ENCODE data around the gene FNBP1L. TPM values are rescaled to one million over a fixed set of nuclear protein-coding genes. Genes with fewer than 3 reads are reported as not detected.

The FNBP1L gene
- total and polyA plus RNA-seq, 10 of the 15 experiments (the other 5 are each of a cell fraction or from before 2014, with no cell fraction given), result 0.02 to 0.12 (median 0.07) TPM; not detected in 4

DNA sequence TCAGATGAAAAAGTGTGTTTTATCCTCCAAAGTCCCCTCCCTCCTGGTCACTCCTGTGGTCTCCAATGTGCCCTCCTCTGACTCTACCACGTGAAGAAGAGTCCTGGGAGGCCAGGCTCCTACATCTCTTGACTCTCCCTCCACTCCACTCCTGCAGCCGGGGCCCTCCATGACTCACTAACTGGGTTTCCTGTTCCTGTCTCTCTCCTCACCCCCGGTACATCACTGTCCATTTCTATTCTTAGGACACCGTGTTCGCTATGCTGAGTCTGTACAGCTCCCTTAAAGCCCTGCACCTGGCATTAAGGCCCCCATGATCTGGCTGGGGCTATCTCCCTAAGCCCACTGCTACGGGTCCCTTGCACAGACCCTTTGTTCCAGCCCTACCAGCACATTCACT lies 140.3 kb downstream of the FNBP1L start:
- SMC1A ChIA-PET (ENCODE audit: uncharacterized antibody, unreplicated experiment), result no interaction called here
- POLR2A ChIA-PET, result no interaction called here
- H3K79me2 ChIP-seq (ENCODE audit: control insufficient read depth, insufficient read depth, low read length), result no peaks in the 10 kb centered on the region

More for the DNA sequence above, 140.3 kb downstream of the FNBP1L start:
- intact Hi-C loops (cut with micrococcal nuclease; ENCODE audit: unreplicated experiment) (no loop called here), in situ Hi-C loops (cut with MboI) (no loop called here)
- no peaks in the 10 kb centered on the region; the same call in 1 of the 2 replicates for H4K20me1 ChIP-seq (ENCODE audit: control insufficient read depth, insufficient read depth)
- FAIRE-seq (no peak), DNase-seq (ENCODE audit: low read depth, low spot score) (no peak), ATAC-seq (no peak)
- H3K4me1 ChIP-seq (ENCODE audit: control insufficient read depth, insufficient read depth, low read length), result peaks cover 4% of the 10 kb centered on the region
- TF ChIP-seq BCL3 (IDR thresholded peaks at IDR 0.05; ENCODE audit: borderline replicate concordance, insufficient read depth, low read depth, low read length, poor library complexity, severe bottlenecking) (no peak), KAT2A (conservative IDR thresholded peaks at IDR 0.05; ENCODE audit: control insufficient read depth, low read depth, low read length) (no peak), STAT1 (conservative IDR thresholded peaks at IDR 0.05) (no peak), ZNF274 (IDR thresholded peaks at IDR 0.05; ENCODE audit: insufficient read depth, insufficient read length) (no peak), NFIC (IDR thresholded peaks at IDR 0.05; ENCODE audit: low read depth, low read length) (no peak), HSF1 (IDR thresholded peaks at IDR 0.05; ENCODE audit: low read depth, low read length) (no peak), ZNF24 (IDR thresholded peaks at IDR 0.05) (no peak), SREBF1 (IDR thresholded peaks at IDR 0.05; ENCODE audit: low read length) (no peak), RCOR1 (conservative IDR thresholded peaks at IDR 0.05; ENCODE audit: low read depth, low read length) (no peak), ZNF207 (IDR thresholded peaks at IDR 0.05; ENCODE audit: borderline replicate concordance) (no peak)
- no peak overlapping the region for H3K27ac ChIP-seq (ENCODE audit: control insufficient read depth, insufficient read depth)
- WGBS (ENCODE audit: insufficient coverage, insufficient replicate concordance, low lambda C conversion rate, missing lambda C conversion rate), result 49% methylated on average over 6 of the region's 6 CpGs
- H3K9me3 ChIP-seq (replicated peaks; ENCODE audit: control insufficient read depth, insufficient read depth, low read length), result no peaks in the 10 kb centered on the region
- no peak overlapping the region for H3K4me3 ChIP-seq
- H3K9ac ChIP-seq (ENCODE audit: control insufficient read depth, insufficient read depth, low read length), result no peak overlapping the region
- ChIA-PET CTCF (no interaction called here), RAD21 (ENCODE audit: unreplicated experiment) (no interaction called here)
- no TSS peak for BruUV-seq (replicated peaks)
- H2AFZ ChIP-seq (ENCODE audit: control insufficient read depth, low read depth, low read length), result no peak overlapping the region
- no peak overlapping the region for H3K4me2 ChIP-seq (ENCODE audit: control insufficient read depth, insufficient read depth)
- no peaks in the 10 kb centered on the region; a peak in 1 of 4 replicates for H3K36me3 ChIP-seq (ENCODE audit: control insufficient read depth in 2 of 2, insufficient read depth in 2 of 2, low read length in 1 of 2)
- H3K27me3 ChIP-seq (replicated peaks in 1 of 2; ENCODE audit: control insufficient read depth in 2 of 2, insufficient read depth in 2 of 2, low read length in 1 of 2), result no peaks in the 10 kb centered on the region

Measured in GM12878 (cell line).